ENCODE results near the gene SLC35E3.

GRCh38 chr12:68749861-68750260 is 3.9 kb downstream of the SLC35E3 start:
- no peak for TF ChIP-seq POLR2A (IDR thresholded peaks at IDR 0.05)
- TF ChIP-seq, protein P1, sequence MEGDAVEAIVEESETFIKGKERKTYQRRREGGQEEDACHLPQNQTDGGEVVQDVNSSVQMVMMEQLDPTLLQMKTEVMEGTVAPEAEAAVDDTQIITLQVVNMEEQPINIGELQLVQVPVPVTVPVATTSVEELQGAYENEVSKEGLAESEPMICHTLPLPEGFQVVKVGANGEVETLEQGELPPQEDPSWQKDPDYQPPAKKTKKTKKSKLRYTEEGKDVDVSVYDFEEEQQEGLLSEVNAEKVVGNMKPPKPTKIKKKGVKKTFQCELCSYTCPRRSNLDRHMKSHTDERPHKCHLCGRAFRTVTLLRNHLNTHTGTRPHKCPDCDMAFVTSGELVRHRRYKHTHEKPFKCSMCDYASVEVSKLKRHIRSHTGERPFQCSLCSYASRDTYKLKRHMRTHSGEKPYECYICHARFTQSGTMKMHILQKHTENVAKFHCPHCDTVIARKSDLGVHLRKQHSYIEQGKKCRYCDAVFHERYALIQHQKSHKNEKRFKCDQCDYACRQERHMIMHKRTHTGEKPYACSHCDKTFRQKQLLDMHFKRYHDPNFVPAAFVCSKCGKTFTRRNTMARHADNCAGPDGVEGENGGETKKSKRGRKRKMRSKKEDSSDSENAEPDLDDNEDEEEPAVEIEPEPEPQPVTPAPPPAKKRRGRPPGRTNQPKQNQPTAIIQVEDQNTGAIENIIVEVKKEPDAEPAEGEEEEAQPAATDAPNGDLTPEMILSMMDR (IDR thresholded peaks at IDR 0.05), result no peak
- no peak for TF ChIP-seq EP300 (IDR thresholded peaks at IDR 0.05)
